Measurements from ENCODE around the gene PLXNA4. TPM values are rescaled to one million over a fixed set of nuclear protein-coding genes. Genes with fewer than 3 reads are reported as not detected.

Gene PLXNA4
- total RNA-seq, 1 experiment from 2014 or later = 0.10 TPM

GRCh38 chr7:132577206-132578049, 1.2 kb upstream of the PLXNA4 start:
- BruUV-seq (replicated peaks) = no TSS peak
- ATAC-seq = peak; percentile 27
- TF ChIP-seq, protein P1, sequence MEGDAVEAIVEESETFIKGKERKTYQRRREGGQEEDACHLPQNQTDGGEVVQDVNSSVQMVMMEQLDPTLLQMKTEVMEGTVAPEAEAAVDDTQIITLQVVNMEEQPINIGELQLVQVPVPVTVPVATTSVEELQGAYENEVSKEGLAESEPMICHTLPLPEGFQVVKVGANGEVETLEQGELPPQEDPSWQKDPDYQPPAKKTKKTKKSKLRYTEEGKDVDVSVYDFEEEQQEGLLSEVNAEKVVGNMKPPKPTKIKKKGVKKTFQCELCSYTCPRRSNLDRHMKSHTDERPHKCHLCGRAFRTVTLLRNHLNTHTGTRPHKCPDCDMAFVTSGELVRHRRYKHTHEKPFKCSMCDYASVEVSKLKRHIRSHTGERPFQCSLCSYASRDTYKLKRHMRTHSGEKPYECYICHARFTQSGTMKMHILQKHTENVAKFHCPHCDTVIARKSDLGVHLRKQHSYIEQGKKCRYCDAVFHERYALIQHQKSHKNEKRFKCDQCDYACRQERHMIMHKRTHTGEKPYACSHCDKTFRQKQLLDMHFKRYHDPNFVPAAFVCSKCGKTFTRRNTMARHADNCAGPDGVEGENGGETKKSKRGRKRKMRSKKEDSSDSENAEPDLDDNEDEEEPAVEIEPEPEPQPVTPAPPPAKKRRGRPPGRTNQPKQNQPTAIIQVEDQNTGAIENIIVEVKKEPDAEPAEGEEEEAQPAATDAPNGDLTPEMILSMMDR (IDR thresholded peaks at IDR 0.05) = peak; percentile 24; the same call in 1 of the 2 replicates
- TF ChIP-seq, protein P2, sequence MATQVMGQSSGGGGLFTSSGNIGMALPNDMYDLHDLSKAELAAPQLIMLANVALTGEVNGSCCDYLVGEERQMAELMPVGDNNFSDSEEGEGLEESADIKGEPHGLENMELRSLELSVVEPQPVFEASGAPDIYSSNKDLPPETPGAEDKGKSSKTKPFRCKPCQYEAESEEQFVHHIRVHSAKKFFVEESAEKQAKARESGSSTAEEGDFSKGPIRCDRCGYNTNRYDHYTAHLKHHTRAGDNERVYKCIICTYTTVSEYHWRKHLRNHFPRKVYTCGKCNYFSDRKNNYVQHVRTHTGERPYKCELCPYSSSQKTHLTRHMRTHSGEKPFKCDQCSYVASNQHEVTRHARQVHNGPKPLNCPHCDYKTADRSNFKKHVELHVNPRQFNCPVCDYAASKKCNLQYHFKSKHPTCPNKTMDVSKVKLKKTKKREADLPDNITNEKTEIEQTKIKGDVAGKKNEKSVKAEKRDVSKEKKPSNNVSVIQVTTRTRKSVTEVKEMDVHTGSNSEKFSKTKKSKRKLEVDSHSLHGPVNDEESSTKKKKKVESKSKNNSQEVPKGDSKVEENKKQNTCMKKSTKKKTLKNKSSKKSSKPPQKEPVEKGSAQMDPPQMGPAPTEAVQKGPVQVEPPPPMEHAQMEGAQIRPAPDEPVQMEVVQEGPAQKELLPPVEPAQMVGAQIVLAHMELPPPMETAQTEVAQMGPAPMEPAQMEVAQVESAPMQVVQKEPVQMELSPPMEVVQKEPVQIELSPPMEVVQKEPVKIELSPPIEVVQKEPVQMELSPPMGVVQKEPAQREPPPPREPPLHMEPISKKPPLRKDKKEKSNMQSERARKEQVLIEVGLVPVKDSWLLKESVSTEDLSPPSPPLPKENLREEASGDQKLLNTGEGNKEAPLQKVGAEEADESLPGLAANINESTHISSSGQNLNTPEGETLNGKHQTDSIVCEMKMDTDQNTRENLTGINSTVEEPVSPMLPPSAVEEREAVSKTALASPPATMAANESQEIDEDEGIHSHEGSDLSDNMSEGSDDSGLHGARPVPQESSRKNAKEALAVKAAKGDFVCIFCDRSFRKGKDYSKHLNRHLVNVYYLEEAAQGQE (IDR thresholded peaks at IDR 0.05; ENCODE audit: insufficient read depth in 1 of 2, low read depth in 2 of 2, low read length in 1 of 2) = no peak
- ChIA-PET CTCF (no interaction called here), POLR2A (no interaction called here)
- intact Hi-C loops (cut with micrococcal nuclease; ENCODE audit: unreplicated experiment) (no loop called here), in situ Hi-C loops (cut with HindIII; ENCODE audit: low pct_unique_long_range_greater_than_20kb, low sequenced_read_pairs) (no loop called here)
- no peak for DNase-seq (ENCODE audit: low read depth, low spot score)
- H3K9me3 ChIP-seq (ENCODE audit: control insufficient read depth, insufficient read depth, low read depth, low read length) = no peaks in the 10 kb centered on the region
- peaks cover 52% of the 10 kb centered on the region for H3K27me3 ChIP-seq (ENCODE audit: control insufficient read depth, insufficient read depth, low read length)
- no peaks in the 10 kb centered on the region; the same call in 1 of the 2 replicates for H3K4me1 ChIP-seq (ENCODE audit: control insufficient read depth, insufficient read depth, low read length)
- peak overlapping the region in 1 of 2 experiments; percentile 26; a peak in 1 of 4 replicates for H3K4me3 ChIP-seq (ENCODE audit: low read depth in 2 of 2, low read length in 2 of 2)
- H3K27ac ChIP-seq (ENCODE audit: low read length) = no peak overlapping the region
- no peaks in the 10 kb centered on the region for H3K36me3 ChIP-seq (ENCODE audit: control insufficient read depth, insufficient read depth, low read length)

DNA sequence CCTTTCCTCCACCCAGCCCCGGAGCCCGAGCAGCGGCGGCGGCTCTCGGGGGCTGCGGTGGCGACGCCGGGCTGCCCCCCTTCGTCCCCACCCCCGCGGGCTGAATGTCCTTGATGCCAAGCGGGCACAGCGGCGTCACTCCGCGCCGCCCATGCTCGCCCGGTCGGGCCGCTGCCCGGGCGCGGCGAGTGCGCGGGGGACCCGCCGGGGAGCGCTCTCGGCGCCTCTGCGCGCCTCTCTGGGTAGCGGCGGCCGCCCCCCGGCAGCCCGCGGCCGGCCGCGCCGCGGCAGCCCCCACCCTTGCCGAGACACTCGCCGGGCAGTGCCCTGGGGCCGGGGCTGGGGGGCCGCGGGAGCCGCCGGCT, 433 bp upstream of the PLXNA4 start:
- Histone ChIP-seq H3K27me3 (ENCODE audit: control insufficient read depth, insufficient read depth, low read length) (peaks cover 58% of the 10 kb centered on the region), H3K36me3 (ENCODE audit: control insufficient read depth, insufficient read depth, low read length) (no peaks in the 10 kb centered on the region), H3K27ac (ENCODE audit: low read length) (no peak overlapping the region), H3K4me1 (ENCODE audit: control insufficient read depth, insufficient read depth, low read length) (no peaks in the 10 kb centered on the region; the same call in 1 of the 2 replicates), H3K9me3 (ENCODE audit: control insufficient read depth, insufficient read depth, low read depth, low read length) (no peaks in the 10 kb centered on the region), H3K4me3 (ENCODE audit: low read depth in 2 of 2, low read length in 2 of 2) (peak overlapping the region in 1 of 2 experiments; percentile 26; a peak in 1 of 4 replicates)
- intact Hi-C loops (cut with micrococcal nuclease; ENCODE audit: unreplicated experiment) = no loop called here
- ChIA-PET POLR2A (interaction anchor here (0.6 kb wide), 1 partner anchor 80 kb away, joined by 3 read pairs; no protein-coding TSS in a partner anchor), CTCF (no interaction called here)
- in situ Hi-C loops (cut with HindIII; ENCODE audit: low pct_unique_long_range_greater_than_20kb, low sequenced_read_pairs) = no loop called here
- ATAC-seq (no peak), DNase-seq (ENCODE audit: low read depth, low spot score) (no peak)
- TF ChIP-seq POLR2AphosphoS5 (IDR thresholded peaks at IDR 0.05; ENCODE audit: low read depth, low read length) = no peak
- TF ChIP-seq, protein P2 (IDR thresholded peaks at IDR 0.05; ENCODE audit: insufficient read depth in 1 of 2, low read depth in 2 of 2, low read length in 1 of 2) = no peak
- no peak for TF ChIP-seq TCF7L2 (IDR thresholded peaks at IDR 0.05; ENCODE audit: low read depth, low read length)
- no peak for TF ChIP-seq SIN3A (IDR thresholded peaks at IDR 0.05; ENCODE audit: borderline replicate concordance, insufficient read depth, low read depth, low read length)
- TF ChIP-seq, protein P1 (IDR thresholded peaks at IDR 0.05) = no peak
- BruUV-seq (replicated peaks) = no TSS peak

Measured in Panc1 (cell line).